ENCODE measurements around the gene GGCX.

- no peak for TF ChIP-seq MAX (CRISPR knock-in tag; IDR thresholded peaks at IDR 0.05)
- TF ChIP-seq SNIP1 (IDR thresholded peaks at IDR 0.05; ENCODE audit: low read depth) = no peak
- no peak for TF ChIP-seq CTCF (IDR thresholded peaks at IDR 0.05 in 2 of 3, conservative IDR thresholded peaks at IDR 0.05 in 1 of 3; ENCODE audit: insufficient read depth in 2 of 3, low read depth in 1 of 3, low read length in 3 of 3)
- no peak for TF ChIP-seq NR0B1 (IDR thresholded peaks at IDR 0.05; ENCODE audit: partially characterized antibody)
- TF ChIP-seq ZC3H11A (IDR thresholded peaks at IDR 0.05; ENCODE audit: low read depth, low read length) = no peak
- TF ChIP-seq ZNF311 (CRISPR knock-in tag; IDR thresholded peaks at IDR 0.05) = no peak
- TF ChIP-seq THAP7 (CRISPR knock-in tag; IDR thresholded peaks at IDR 0.05) = no peak
- no peak for TF ChIP-seq ETV5 (CRISPR knock-in tag; IDR thresholded peaks at IDR 0.05; ENCODE audit: low read depth)
Measured at GRCh38 chr2:85501248-85501647, 60.0 kb downstream of the GGCX start.

Data from K562 (cell line).